ENCODE data around the gene EPB41L5.
"Not testable (repeated sequence)": the region's sequence is repeated elsewhere in the genome, so short reads cannot be mapped to it uniquely, and the experiment has no call there.

The EPB41L5 gene

GRCh38 chr2:120012771-120013596 is at the start of gene EPB41L5:
Gene EPB41L5, plus strand, starts transcription at chr2:120013077. Its CDS starts 6,008 bp downstream, at chr2:120019085.
- DNase-seq, result peak; percentile 88

GRCh38 chr2:119981896-119982295 is 31.0 kb upstream of the EPB41L5 start:
- no peak for DNase-seq

DNA sequence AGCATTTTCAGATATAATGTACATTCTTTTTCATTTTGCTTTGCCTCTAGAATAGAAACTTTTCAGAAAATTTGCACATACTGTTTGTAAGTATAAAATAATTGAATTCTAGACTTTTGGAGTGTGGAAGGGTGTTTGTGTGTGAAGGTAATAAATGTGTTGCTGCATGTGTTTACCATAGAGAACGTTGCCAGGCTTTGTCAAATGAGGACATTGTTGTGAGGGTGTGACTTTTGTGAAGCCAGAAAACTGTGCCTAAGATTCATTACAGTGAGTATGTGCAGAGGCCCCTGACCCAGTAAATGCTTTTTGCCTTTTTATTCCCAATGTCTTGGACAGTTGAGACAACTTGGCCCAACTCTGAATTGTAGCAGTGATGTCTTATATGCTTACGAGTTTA is 30.4 kb upstream of the EPB41L5 start:
- no peak for DNase-seq

GRCh38 chr2:119983108-119983507 is 29.8 kb upstream of the EPB41L5 start:
- DNase-seq, result no peak

DNA sequence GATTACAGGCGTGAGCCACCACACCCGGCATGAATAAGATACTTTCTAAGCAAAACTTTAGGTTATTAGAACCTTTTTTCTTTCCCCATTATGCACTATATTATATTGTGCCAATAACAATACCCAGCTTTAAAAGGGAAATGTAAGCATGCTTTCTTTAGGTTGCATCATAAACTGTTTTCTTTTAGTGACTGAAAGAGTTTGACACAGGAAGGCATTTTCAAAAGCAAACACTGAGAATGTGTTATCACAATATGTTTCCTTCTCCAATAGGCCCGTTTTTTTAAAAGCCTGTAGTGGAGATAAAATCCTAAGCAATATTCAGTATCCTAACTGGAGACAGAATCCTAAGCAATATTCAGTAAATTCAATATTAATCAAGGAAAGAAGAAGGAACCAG is 16.7 kb upstream of the EPB41L5 start:
- DNase-seq, result no peak

GRCh38 chr2:119996896-119997891 is 15.7 kb upstream of the EPB41L5 start:
- not testable (repeated sequence) for DNase-seq

- no peak for DNase-seq
These were observed 11.4 kb upstream of the EPB41L5 start for GRCh38 chr2:120001471-120001870.

GRCh38 chr2:120004254-120004653 is 8.6 kb upstream of the EPB41L5 start:
- DNase-seq, result no peak

DNA sequence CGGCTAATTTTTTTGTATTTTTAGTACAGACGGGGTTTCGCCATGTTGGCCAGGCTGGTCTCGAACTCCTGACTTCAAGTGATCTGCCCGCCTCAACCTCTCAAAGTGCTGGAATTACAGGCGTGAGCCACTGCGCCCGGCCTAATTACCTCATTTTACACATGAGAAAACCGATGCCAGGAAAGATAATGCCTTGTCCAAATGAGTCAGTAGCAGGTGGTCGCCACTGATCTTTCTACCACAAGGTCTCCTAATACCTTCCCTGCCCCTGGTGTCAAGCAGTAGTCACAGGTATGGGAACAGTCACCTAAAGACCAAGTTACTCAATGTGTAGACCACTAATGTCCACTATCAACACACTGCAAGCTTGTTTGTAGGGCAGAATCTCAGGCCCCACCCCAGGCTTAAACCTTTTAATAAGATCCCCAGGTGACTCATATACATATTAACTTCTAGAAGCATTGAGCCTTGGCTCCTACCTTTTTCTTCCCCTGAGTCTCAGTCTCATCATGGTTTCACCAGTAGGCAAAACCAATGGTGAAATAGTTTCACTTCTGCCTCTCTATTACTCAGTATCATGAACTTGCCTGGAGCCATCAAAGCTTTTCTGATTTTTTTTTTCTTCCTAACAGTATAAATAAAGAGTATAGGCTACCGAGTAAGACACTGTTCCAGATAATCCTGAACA is 6.9 kb upstream of the EPB41L5 start:
- DNase-seq, result no peak

DNA sequence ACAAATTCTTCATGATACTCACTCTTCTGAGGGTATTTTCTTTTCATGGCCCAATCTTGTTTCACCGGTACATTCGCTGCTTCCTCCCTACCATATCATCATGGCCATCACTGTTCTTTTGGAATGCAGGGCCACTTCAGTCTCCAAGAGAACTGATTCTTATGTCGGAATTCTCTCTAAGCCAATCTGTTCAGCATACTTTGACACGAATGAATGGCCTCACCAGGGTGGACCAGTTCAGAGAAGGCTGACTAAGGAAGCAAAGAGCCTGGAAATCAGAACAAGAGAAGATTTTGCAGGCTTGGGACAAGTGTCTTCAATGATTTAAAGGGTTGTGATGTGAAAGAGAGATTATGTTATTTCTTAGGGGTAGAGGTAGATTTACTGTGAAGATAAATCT is 5.0 kb upstream of the EPB41L5 start:
- DNase-seq, result no peak

DNA sequence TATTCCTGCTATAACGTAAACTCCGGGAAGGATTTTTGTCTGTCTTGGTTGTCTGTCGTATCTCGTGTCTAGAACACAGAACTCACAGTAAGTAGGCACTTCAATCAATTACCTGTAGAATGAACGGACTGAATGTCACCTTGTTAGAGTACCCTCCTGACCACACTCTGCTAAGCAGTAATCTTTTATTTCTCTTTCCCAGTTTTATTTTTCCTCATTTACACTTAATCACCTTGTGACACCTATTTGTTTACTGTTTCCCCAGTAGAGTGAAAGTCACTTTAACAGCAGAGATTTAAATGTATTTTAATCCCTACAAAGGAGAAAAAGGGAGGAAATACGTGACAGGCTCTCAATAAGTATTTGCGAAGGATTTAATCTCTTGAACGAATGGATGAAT is 514 bp upstream of the EPB41L5 start:
- DNase-seq, result no peak

DNA sequence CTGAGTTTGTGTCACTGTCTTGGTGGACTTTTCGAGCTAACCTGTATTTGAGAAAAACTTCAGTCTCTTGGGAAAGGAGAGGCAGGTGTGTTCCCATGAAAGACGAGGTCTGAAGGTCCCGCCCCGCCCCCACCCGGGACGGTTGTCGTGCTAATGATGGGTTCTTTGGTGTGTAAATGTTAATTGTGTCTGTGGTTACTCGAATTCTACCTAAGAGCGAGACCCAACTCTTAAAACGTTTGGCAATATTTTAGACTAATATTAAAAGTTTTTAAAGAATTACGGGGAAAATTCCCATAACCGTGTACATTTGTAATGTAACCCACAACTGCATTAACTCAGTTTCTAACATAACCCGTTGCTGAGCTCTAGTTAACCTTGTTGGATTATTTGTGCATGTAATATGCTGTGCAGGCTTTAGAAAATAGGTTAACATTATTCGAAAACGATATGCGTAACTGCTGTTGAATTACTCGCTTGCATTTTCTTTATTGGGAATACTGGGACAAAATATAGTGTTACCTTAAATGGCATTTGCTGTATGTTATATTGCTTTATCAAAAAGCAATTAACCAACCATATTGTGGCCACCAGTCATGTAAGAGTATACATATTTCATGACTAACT is 833 bp downstream of the EPB41L5 start:
- DNase-seq, result peak; percentile 29

- peak; percentile 2 for DNase-seq
These were observed 1.5 kb downstream of the EPB41L5 start for GRCh38 chr2:120014226-120014980.

DNA sequence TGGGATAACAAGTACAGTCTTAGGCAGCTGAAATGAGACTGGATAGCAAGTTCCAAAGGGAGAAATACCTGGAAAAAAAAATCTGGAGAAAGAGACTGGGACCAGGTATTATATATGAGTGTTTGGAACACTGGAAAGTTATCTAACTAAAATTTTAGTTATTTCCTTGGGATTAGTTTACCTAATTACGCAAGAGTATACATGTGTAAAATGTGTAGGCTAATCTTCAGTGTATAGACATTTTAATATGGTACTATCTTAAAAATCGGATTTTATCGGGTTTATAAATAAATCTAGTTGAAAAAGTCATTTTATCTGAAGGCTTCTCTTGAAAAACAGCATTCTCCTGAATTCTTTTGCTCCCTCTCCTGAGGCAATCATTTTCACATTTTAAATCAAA is 3.9 kb downstream of the EPB41L5 start:
- DNase-seq, result no peak

GRCh38 chr2:120017201-120017600 is 4.3 kb downstream of the EPB41L5 start:
- no peak for DNase-seq

GRCh38 chr2:120018549-120018948 is 5.7 kb downstream of the EPB41L5 start:
- DNase-seq, result no peak

GRCh38 chr2:120020554-120020953 is 7.7 kb downstream of the EPB41L5 start:
- DNase-seq, result no peak

- DNase-seq, result not testable (repeated sequence)
These were observed 9.6 kb downstream of the EPB41L5 start for GRCh38 chr2:120022505-120022904.

- no peak for DNase-seq
These were observed 14.0 kb downstream of the EPB41L5 start for GRCh38 chr2:120026890-120027289.

- no peak for DNase-seq
These were observed 15.9 kb downstream of the EPB41L5 start for GRCh38 chr2:120028795-120029194.
